ENCODE measurements around the gene DDX51. TPM values are rescaled to one million over a fixed set of nuclear protein-coding genes. Genes with fewer than 3 reads are reported as not detected.
A peak's percentile ranks its signal among the peaks of the same experiment; 100 is the strongest.

Gene DDX51
- total RNA-seq, 2 experiments from 2014 or later = 58.0 to 59.3 TPM

DNA sequence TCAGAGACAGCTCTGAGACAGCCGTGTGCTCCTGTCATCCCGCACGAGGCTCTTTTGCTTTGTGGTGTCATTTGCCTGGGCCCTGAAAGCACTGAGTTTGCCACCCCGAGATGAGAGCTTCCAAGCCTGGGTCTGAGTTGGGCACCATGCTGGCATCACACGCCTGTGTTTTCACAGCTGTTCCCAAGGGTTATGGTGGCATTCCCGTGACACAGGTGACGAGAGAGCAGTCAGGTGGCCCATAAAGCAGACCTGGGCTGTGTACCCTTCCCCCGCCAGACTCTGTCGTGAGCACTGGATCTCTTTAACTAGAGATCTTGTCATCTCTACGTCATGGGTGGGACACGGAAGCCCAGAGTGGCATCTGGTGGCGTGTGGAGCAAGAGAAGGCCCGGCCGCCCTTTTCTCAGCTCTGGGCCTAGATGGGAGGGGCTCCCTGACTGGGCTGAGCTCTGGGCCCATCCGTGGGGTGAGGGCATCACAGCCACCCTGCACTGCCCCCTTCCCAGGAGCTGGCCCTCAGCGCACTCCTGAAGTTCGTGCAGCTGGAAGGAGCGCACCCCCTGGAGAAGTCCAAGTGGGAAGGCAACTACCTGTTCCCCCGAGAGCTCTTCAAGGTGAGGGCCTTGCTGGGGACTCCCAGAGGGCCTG lies 2.8 kb upstream of the DDX51 start:
- no peaks in the 10 kb centered on the region for H3K9me3 ChIP-seq (ENCODE audit: control insufficient read depth in 1 of 2, insufficient read depth in 1 of 2, low read length in 2 of 2)
- POLR2A ChIA-PET = interaction anchor here (1.9 kb wide), 1 partner anchor 39 kb away, joined by 4 read pairs; no protein-coding TSS in a partner anchor
- H3K4me1 ChIP-seq (ENCODE audit: insufficient read depth, low read length) = peaks cover 42% of the 10 kb centered on the region
- ATAC-seq (ENCODE audit: poor library complexity) = no peak
- Mint-ChIP-seq H3K36me3 (ENCODE audit: low read depth) (peaks cover 35% of the 10 kb centered on the region), H3K27me3 (no peaks in the 10 kb centered on the region), H3K4me1 (ENCODE audit: low read depth) (peaks cover 25% of the 10 kb centered on the region), H3K27ac (peak overlapping the region; percentile 98), H3K4me3 (peak overlapping the region; percentile 87), H3K9me3 (no peaks in the 10 kb centered on the region)
- CTCF ChIA-PET = no interaction called here
- intact Hi-C loops (cut with DNase I, micrococcal nuclease) = no loop called here
- DNase-seq = no peak
- peaks cover 35% of the 10 kb centered on the region for H3K36me3 ChIP-seq (ENCODE audit: insufficient read depth, low read length)
- no peak overlapping the region for H3K27ac ChIP-seq (ENCODE audit: low read depth in 1 of 2, low read length in 2 of 2)
- TF ChIP-seq CTCF (IDR thresholded peaks at IDR 0.05) = no peak
- no peaks in the 10 kb centered on the region for H3K27me3 ChIP-seq (ENCODE audit: control insufficient read depth in 1 of 2, insufficient read depth in 2 of 2, low read length in 2 of 2)
- no peak overlapping the region for H3K4me3 ChIP-seq (ENCODE audit: low read length)

- Mint-ChIP-seq H3K4me3 (peak overlapping the region; percentile 87), H3K27ac (peak overlapping the region; percentile 98), H3K27me3 (no peaks in the 10 kb centered on the region), H3K9me3 (no peaks in the 10 kb centered on the region), H3K36me3 (ENCODE audit: low read depth) (peaks cover 37% of the 10 kb centered on the region), H3K4me1 (ENCODE audit: low read depth) (peaks cover 25% of the 10 kb centered on the region)
- CTCF ChIA-PET = interaction anchor here (1.3 kb wide), 1 partner anchor 8 kb away, joined by 3 read pairs; no protein-coding TSS in a partner anchor
- Histone ChIP-seq H3K27me3 (ENCODE audit: control insufficient read depth in 1 of 2, insufficient read depth in 2 of 2, low read length in 2 of 2) (no peaks in the 10 kb centered on the region), H3K4me3 (ENCODE audit: low read length) (no peak overlapping the region), H3K9me3 (ENCODE audit: control insufficient read depth in 1 of 2, insufficient read depth in 1 of 2, low read length in 2 of 2) (no peaks in the 10 kb centered on the region), H3K36me3 (ENCODE audit: insufficient read depth, low read length) (peaks cover 35% of the 10 kb centered on the region), H3K4me1 (ENCODE audit: insufficient read depth, low read length) (peaks cover 44% of the 10 kb centered on the region), H3K27ac (ENCODE audit: low read depth in 1 of 2, low read length in 2 of 2) (no peak overlapping the region)
- intact Hi-C loops (cut with DNase I, micrococcal nuclease) = no loop called here
- no peak for TF ChIP-seq CTCF (IDR thresholded peaks at IDR 0.05)
- DNase-seq = peak in 1 of 14 experiments; percentile 28
- ATAC-seq (ENCODE audit: poor library complexity) = no peak
- POLR2A ChIA-PET = interaction anchor here (1.5 to 1.9 kb wide), 3 partner anchors 8 to 43 kb away, joined by 4 to 8 read pairs (median 6); no protein-coding TSS in a partner anchor
Measured at GRCh38 chr12:132146098-132146497, 2.0 kb upstream of the DDX51 start.

GRCh38 chr12:132145334-132145733 lies 1.2 kb upstream of the DDX51 start:
- Histone ChIP-seq H3K27me3 (ENCODE audit: control insufficient read depth in 1 of 2, insufficient read depth in 2 of 2, low read length in 2 of 2) (no peaks in the 10 kb centered on the region), H3K4me3 (ENCODE audit: low read length) (peak overlapping the region; percentile 72), H3K9me3 (ENCODE audit: control insufficient read depth in 1 of 2, insufficient read depth in 1 of 2, low read length in 2 of 2) (no peaks in the 10 kb centered on the region), H3K4me1 (ENCODE audit: insufficient read depth, low read length) (peaks cover 44% of the 10 kb centered on the region), H3K27ac (ENCODE audit: low read depth in 1 of 2, low read length in 2 of 2) (peak overlapping the region in 1 of 2 donors; percentile 60), H3K36me3 (ENCODE audit: insufficient read depth, low read length) (peaks cover 39% of the 10 kb centered on the region)
- H3K4me3 Mint-ChIP-seq = peak overlapping the region; percentile 87
- peaks cover 40% of the 10 kb centered on the region for H3K36me3 Mint-ChIP-seq (ENCODE audit: low read depth)
- ATAC-seq (ENCODE audit: poor library complexity) (no peak), DNase-seq (peak in 1 of 14 experiments; percentile 40)
- H3K4me1 Mint-ChIP-seq (ENCODE audit: low read depth) = peaks cover 25% of the 10 kb centered on the region
- POLR2A ChIA-PET = interaction anchor here (1.5 to 1.9 kb wide), 3 partner anchors 9 to 44 kb away, joined by 4 to 8 read pairs (median 6); no protein-coding TSS in a partner anchor
- H3K27me3 Mint-ChIP-seq = no peaks in the 10 kb centered on the region
- CTCF ChIA-PET = interaction anchor here (1.3 kb wide), 1 partner anchor 8 kb away, joined by 3 read pairs; no protein-coding TSS in a partner anchor
- intact Hi-C loops (cut with DNase I, micrococcal nuclease) = no loop called here
- TF ChIP-seq CTCF (IDR thresholded peaks at IDR 0.05) = no peak
- no peaks in the 10 kb centered on the region for H3K9me3 Mint-ChIP-seq
- peak overlapping the region; percentile 98 for H3K27ac Mint-ChIP-seq
